Measurements from ENCODE around the gene NFATC1.

DNA sequence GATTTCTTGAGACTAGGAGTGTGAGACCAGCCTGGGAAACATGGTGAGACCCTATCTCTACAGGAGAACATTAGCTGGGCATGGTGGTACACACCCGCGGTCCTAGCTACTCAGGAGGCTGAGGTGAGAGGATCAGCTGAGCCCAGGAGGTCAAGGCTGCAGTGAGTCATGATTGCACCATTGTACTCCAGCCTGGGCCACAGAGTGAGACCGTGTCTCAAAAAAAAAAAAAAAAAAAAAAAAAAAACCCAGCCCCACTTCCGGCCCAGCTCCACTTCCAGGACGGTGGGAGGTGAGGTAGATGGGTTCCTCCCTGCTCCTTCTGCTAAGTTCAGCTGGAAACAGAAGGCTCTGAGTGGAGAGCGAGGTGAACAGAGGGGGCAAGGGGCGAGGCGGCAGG lies 41.4 kb upstream of the NFATC1 start:
- TF ChIP-seq, protein P1, sequence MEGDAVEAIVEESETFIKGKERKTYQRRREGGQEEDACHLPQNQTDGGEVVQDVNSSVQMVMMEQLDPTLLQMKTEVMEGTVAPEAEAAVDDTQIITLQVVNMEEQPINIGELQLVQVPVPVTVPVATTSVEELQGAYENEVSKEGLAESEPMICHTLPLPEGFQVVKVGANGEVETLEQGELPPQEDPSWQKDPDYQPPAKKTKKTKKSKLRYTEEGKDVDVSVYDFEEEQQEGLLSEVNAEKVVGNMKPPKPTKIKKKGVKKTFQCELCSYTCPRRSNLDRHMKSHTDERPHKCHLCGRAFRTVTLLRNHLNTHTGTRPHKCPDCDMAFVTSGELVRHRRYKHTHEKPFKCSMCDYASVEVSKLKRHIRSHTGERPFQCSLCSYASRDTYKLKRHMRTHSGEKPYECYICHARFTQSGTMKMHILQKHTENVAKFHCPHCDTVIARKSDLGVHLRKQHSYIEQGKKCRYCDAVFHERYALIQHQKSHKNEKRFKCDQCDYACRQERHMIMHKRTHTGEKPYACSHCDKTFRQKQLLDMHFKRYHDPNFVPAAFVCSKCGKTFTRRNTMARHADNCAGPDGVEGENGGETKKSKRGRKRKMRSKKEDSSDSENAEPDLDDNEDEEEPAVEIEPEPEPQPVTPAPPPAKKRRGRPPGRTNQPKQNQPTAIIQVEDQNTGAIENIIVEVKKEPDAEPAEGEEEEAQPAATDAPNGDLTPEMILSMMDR (IDR thresholded peaks at IDR 0.05) = no peak
- no peak for TF ChIP-seq POLR2A (IDR thresholded peaks at IDR 0.05)
